ENCODE measurements around the gene CCSER1.

Gene CCSER1

DNA sequence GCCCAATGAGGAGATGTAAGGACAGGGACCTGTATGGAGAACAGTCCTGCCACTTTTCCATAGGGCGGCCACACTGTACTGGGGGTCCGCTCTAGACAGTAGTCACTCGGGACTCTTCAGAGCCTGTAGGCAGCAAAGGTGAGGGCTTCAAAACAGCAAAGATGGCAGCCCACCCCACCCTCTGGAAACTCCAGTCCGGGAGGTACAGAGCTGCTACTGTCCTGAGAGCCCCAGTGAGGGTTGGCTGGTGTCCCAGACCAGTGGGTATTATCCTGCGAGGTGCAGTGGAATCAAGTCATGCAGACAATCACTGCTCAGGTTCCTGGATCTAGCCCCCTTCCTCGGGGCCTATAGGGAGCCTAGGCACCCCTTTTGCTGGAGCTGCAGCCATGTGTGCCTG is 1392.0 kb downstream of the CCSER1 start:
- Histone ChIP-seq H3K36me3 (ENCODE audit: control insufficient read depth, low read length) (no peaks in the 10 kb centered on the region), H3K9me3 (ENCODE audit: control insufficient read depth, insufficient read depth, low read length) (no peaks in the 10 kb centered on the region), H3K4me1 (ENCODE audit: control insufficient read depth, low read length) (no peaks in the 10 kb centered on the region), H3F3A (ENCODE audit: control insufficient read depth, insufficient read depth) (no peaks in the 10 kb centered on the region), H3K27ac (ENCODE audit: low read depth, low read length) (no peak overlapping the region), H3K9me2 (replicated peaks; ENCODE audit: control insufficient read depth, low read length) (no peaks in the 10 kb centered on the region), H3K4me3 (ENCODE audit: low read length) (no peak overlapping the region), H4K20me1 (ENCODE audit: control insufficient read depth, insufficient read depth, low read depth, low read length) (no peaks in the 10 kb centered on the region), H3K4me2 (ENCODE audit: low read length) (no peak overlapping the region), H3K79me2 (ENCODE audit: control insufficient read depth, low read length) (no peaks in the 10 kb centered on the region), H3K27me3 (ENCODE audit: control insufficient read depth, low read length) (no peaks in the 10 kb centered on the region)
- TF ChIP-seq, protein P1, sequence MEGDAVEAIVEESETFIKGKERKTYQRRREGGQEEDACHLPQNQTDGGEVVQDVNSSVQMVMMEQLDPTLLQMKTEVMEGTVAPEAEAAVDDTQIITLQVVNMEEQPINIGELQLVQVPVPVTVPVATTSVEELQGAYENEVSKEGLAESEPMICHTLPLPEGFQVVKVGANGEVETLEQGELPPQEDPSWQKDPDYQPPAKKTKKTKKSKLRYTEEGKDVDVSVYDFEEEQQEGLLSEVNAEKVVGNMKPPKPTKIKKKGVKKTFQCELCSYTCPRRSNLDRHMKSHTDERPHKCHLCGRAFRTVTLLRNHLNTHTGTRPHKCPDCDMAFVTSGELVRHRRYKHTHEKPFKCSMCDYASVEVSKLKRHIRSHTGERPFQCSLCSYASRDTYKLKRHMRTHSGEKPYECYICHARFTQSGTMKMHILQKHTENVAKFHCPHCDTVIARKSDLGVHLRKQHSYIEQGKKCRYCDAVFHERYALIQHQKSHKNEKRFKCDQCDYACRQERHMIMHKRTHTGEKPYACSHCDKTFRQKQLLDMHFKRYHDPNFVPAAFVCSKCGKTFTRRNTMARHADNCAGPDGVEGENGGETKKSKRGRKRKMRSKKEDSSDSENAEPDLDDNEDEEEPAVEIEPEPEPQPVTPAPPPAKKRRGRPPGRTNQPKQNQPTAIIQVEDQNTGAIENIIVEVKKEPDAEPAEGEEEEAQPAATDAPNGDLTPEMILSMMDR (IDR thresholded peaks at IDR 0.05; ENCODE audit: low read depth, low read length, poor library complexity, severe bottlenecking), result no peak
- TF ChIP-seq EZH2phosphoT487 (IDR thresholded peaks at IDR 0.05; ENCODE audit: borderline replicate concordance, low read length), result no peak

- Histone ChIP-seq H3F3A (ENCODE audit: control insufficient read depth, insufficient read depth) (no peaks in the 10 kb centered on the region), H3K27me3 (ENCODE audit: control insufficient read depth, low read length) (no peaks in the 10 kb centered on the region), H3K4me1 (ENCODE audit: control insufficient read depth, low read length) (no peaks in the 10 kb centered on the region), H3K9me3 (ENCODE audit: control insufficient read depth, insufficient read depth, low read length) (no peaks in the 10 kb centered on the region), H3K4me3 (ENCODE audit: low read length) (no peak overlapping the region), H3K4me2 (ENCODE audit: low read length) (no peak overlapping the region), H3K36me3 (ENCODE audit: control insufficient read depth, low read length) (no peaks in the 10 kb centered on the region), H3K27ac (ENCODE audit: low read depth, low read length) (no peak overlapping the region), H3K9me2 (replicated peaks; ENCODE audit: control insufficient read depth, low read length) (no peaks in the 10 kb centered on the region), H4K20me1 (ENCODE audit: control insufficient read depth, insufficient read depth, low read depth, low read length) (no peaks in the 10 kb centered on the region), H3K79me2 (ENCODE audit: control insufficient read depth, low read length) (no peaks in the 10 kb centered on the region)
- TF ChIP-seq EZH2phosphoT487 (IDR thresholded peaks at IDR 0.05; ENCODE audit: borderline replicate concordance, low read length), result no peak
- TF ChIP-seq, protein P1 (IDR thresholded peaks at IDR 0.05; ENCODE audit: low read depth, low read length, poor library complexity, severe bottlenecking), result no peak
Measured at GRCh38 chr4:91525621-91526020, 1398.4 kb downstream of the CCSER1 start.

DNA sequence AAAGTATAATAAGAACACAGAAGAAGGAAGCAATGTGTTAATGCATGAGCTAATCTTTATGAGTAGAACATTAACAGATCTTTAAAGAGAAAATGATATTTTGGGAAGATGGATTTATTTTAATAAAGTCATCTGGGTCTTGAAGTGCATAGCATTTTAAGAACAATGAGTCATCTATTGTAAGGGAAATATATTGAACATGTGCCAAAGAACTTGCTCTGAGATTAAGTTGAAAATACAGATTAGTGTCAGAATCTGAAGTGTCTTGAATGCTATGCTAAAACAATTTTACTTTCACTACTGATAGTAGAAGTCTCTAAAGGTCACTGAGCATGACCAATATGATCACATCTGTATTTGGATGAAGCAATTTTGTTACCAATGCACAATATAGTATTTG is 1399.9 kb downstream of the CCSER1 start:
- no peaks in the 10 kb centered on the region for H4K20me1 ChIP-seq (ENCODE audit: control insufficient read depth, insufficient read depth, low read depth, low read length)

More for the DNA sequence above, 1399.9 kb downstream of the CCSER1 start:
- TF ChIP-seq, protein P1 (IDR thresholded peaks at IDR 0.05; ENCODE audit: low read depth, low read length, poor library complexity, severe bottlenecking), result no peak
- no peak for TF ChIP-seq EZH2phosphoT487 (IDR thresholded peaks at IDR 0.05; ENCODE audit: borderline replicate concordance, low read length)
- Histone ChIP-seq H3K36me3 (ENCODE audit: control insufficient read depth, low read length) (no peaks in the 10 kb centered on the region), H3F3A (ENCODE audit: control insufficient read depth, insufficient read depth) (no peaks in the 10 kb centered on the region), H3K4me3 (ENCODE audit: low read length) (no peak overlapping the region), H3K27me3 (ENCODE audit: control insufficient read depth, low read length) (no peaks in the 10 kb centered on the region), H3K9me2 (replicated peaks; ENCODE audit: control insufficient read depth, low read length) (no peaks in the 10 kb centered on the region), H3K27ac (ENCODE audit: low read depth, low read length) (no peak overlapping the region), H3K79me2 (ENCODE audit: control insufficient read depth, low read length) (no peaks in the 10 kb centered on the region), H3K4me2 (ENCODE audit: low read length) (no peak overlapping the region), H3K4me1 (ENCODE audit: control insufficient read depth, low read length) (no peaks in the 10 kb centered on the region), H3K9me3 (ENCODE audit: control insufficient read depth, insufficient read depth, low read length) (no peaks in the 10 kb centered on the region)
